Ascending aorta (tissue), 2 donors: ENCODE measurements around the gene LHPP. TPM values are rescaled to one million over a fixed set of nuclear protein-coding genes. Genes with fewer than 3 reads are reported as not detected.

Experiments
- DNase-seq, 2 donors: peaks; one replicate each; pipeline ENCODE4 v3.0.0-alpha.2; 2019; ENCODE audit warnings: low spot score in 2 of 2
- H3K27ac ChIP-seq, 2 donors: fragments of 200-600 bp; sonication (generic); one replicate each; pipeline ENCODE4 v1.5.1; 2016 to 2017; ENCODE audit warnings: mild to moderate bottlenecking in 1 of 2
- H3K27me3 ChIP-seq: fragments of 200-600 bp; sonication (generic); one replicate; pipeline ENCODE4 v1.5.1; 2017
- H3K36me3 ChIP-seq, 2 donors: fragments of 200-600 bp; sonication (generic); one replicate each; pipeline ENCODE4 v1.5.1; 2016
- H3K4me1 ChIP-seq, 2 donors: fragments of 200-600 bp; sonication (generic); one replicate each; pipeline ENCODE4 v1.5.1; 2016 to 2017; ENCODE audit warnings: mild to moderate bottlenecking in 1 of 2
- H3K4me3 ChIP-seq, 2 donors: fragments of 200-600 bp; sonication (generic); one replicate each; pipeline ENCODE4 v1.5.1; 2016 to 2017; ENCODE audit warnings: mild to moderate bottlenecking in 1 of 2
- H3K9me3 ChIP-seq, 2 donors: fragments of 200-600 bp; sonication (generic); one replicate each; pipeline ENCODE4 v1.5.1; 2016
- intact Hi-C: fragments of 100-400 bp; cut with DNase I; formaldehyde crosslinking; loops from one replicate; pipeline ENCODE4 v1.15.1; 2023
- total RNA-seq: library from RNA; depleted of rRNA; stranded (reverse); fragments of >200 nt; gene quantifications from one replicate; pipeline ENCODE4 v1.1.0, GENCODE V29; 2016
- TF ChIP-seq, protein P1 (sequence below), 3 experiments: fragments of 200-600 bp in 2 of 3; fragments of 450-650 bp in 1 of 3; sonication (generic) in 2 of 3; IDR thresholded peaks; one replicate each; pipeline ENCODE4 v1.5.1; 2016 to 2019; ENCODE audit warnings: antibody characterized with exemption in 3 of 3, mild to moderate bottlenecking in 1 of 3, moderate library complexity in 1 of 3

LHPP gene
- total RNA-seq, 1 donor from 2014 or later = 5.1 TPM

DNA sequence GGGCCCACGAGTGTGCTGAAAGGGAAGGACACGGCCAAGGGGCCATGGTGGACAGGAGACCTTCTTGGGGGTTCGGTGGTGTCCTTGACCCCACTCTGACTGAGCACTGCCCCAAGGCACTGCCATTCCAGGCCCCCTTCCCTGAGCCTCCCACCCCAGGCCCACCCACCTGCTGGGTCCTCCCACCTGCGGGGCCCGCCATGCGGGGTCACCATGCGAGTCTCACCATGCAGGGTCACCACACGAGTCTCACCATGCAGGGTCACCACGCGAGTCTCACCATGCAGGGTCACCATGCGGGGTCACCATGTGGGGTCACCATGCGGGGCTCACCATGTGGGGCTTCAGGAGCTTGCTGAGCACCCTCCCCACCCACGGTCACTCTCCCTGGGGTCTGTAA, 76.3 kb downstream of the LHPP start:
- H3K36me3 ChIP-seq = no peaks in the 10 kb centered on the region
- H3K4me3 ChIP-seq = no peak overlapping the region
- no peaks in the 10 kb centered on the region for H3K27me3 ChIP-seq
- no peak overlapping the region for H3K27ac ChIP-seq
- intact Hi-C loops = no loop called here
- TF ChIP-seq, protein P1, sequence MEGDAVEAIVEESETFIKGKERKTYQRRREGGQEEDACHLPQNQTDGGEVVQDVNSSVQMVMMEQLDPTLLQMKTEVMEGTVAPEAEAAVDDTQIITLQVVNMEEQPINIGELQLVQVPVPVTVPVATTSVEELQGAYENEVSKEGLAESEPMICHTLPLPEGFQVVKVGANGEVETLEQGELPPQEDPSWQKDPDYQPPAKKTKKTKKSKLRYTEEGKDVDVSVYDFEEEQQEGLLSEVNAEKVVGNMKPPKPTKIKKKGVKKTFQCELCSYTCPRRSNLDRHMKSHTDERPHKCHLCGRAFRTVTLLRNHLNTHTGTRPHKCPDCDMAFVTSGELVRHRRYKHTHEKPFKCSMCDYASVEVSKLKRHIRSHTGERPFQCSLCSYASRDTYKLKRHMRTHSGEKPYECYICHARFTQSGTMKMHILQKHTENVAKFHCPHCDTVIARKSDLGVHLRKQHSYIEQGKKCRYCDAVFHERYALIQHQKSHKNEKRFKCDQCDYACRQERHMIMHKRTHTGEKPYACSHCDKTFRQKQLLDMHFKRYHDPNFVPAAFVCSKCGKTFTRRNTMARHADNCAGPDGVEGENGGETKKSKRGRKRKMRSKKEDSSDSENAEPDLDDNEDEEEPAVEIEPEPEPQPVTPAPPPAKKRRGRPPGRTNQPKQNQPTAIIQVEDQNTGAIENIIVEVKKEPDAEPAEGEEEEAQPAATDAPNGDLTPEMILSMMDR (IDR thresholded peaks at IDR 0.05) = no peak
- H3K4me1 ChIP-seq = peaks cover 0 to 3% of the 10 kb centered on the region in 2 donors
- H3K9me3 ChIP-seq = no peaks in the 10 kb centered on the region
- no peak for DNase-seq

DNA sequence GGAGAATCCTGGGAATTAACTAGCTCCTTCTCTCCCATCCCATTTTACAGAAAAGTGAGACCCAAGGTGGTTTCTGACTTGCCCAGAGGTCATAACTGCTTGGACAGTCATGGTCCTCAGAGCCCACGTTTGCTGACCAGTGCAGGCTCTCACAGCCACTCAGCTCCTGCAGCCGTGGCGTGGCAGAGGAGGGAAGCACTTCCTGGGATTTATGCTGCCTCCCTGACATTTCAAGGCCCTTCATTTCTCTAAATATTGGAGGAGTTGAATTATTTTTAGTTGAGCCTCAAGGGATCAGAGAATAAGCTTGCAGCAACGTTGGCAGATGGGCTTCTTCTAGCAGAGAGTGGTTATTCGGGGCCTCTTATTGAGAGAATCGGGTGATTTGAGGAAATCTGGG, 77.1 kb downstream of the LHPP start:
- Histone ChIP-seq H3K36me3 (no peaks in the 10 kb centered on the region), H3K9me3 (no peaks in the 10 kb centered on the region), H3K27me3 (no peaks in the 10 kb centered on the region), H3K27ac (no peak overlapping the region), H3K4me3 (no peak overlapping the region), H3K4me1 (peaks cover 0 to 3% of the 10 kb centered on the region in 2 donors)
- DNase-seq = no peak
- intact Hi-C loops = no loop called here
- TF ChIP-seq, protein P1 (IDR thresholded peaks at IDR 0.05) = no peak

DNA sequence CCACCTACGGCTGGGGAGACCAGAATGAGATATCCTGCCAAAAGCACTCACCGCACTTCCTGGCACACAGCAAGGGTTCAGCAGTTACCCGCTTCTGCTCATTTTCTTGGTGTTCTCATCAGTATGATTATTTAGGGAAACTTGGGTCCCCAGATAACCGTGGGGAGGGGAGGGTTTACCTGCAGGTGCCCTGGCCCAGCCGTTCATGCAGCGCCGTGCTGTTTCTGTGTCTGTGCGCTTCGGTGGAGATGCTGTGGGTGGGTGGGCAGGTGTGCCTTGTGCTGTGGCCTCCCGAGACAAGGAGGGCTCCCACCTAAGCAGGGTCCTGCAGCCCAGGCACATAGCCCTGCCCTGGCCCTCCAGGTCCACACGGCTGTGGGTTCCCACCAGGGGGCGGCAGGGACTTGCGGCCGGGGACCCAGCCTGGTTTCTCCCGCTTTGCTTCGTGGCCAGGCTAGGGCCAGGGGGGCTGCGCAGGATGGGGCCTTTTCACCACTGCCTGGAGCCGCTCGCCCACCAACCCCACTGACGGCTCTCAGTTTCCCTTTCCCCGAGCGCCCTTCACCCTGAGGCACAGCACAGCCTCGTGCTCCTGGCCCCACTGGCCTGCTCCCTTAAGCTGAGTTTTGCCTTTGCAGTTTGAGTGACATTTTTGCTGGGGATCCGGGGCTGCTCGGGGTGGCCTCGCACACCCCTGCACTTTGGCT, 78.5 kb downstream of the LHPP start:
- H3K9me3 ChIP-seq = no peaks in the 10 kb centered on the region
- intact Hi-C loops = loop anchor here (1.0 kb wide), 1 partner anchor 201 kb away; no protein-coding TSS in a partner anchor
- H3K36me3 ChIP-seq = no peaks in the 10 kb centered on the region
- H3K27me3 ChIP-seq = no peaks in the 10 kb centered on the region
- no peak overlapping the region for H3K27ac ChIP-seq
- TF ChIP-seq, protein P1 (IDR thresholded peaks at IDR 0.05) = peak; percentile 79 to 88 (median 81)
- H3K4me1 ChIP-seq = peaks cover 0 to 3% of the 10 kb centered on the region in 2 donors
- peak overlapping the region in 1 of 2 donors; percentile 15 for H3K4me3 ChIP-seq
- peak in 1 of 2 donors; percentile 75 for DNase-seq

DNA sequence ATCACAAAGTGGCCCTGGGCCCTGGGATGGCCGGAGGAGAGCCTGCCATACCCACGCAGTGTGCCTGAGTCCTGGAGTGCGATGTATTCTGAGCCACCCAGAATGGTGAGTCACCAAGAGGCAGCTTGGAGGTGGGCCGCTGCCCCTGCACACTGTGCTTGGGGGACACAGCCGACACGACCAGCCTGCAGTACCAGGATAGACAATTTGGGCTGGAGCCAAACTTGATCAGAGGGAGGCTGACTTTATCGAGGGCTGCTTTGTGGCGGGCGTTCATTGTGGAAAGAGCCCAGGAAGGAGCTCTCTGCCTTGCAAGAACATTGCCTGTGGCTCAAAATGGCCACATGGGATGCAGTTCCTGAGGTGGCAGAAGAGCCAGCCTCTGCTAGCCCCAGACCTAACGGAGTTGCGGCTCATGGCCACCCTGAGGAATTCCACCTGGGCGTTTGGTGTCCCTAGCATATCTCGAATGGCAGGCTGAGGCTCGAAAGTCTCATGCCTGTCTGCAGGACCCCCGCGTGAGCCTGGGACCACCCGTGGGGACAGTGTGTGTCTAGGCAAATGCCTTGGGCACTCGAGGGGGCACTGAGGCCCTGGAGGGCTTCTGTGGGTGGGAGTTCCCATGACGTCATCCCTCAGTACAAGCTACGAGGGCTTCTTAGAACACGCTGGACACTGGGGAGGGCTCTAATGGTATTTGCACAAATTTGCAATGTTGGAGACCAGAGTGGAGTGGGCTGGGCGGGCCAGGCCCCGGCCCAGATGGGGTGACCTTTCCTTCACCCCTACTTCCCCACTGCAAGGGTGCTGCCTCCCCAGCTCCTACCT, 79.7 kb downstream of the LHPP start:
- Histone ChIP-seq H3K27ac (no peak overlapping the region), H3K36me3 (no peaks in the 10 kb centered on the region), H3K4me3 (no peak overlapping the region), H3K27me3 (no peaks in the 10 kb centered on the region), H3K9me3 (no peaks in the 10 kb centered on the region), H3K4me1 (peaks cover 0 to 3% of the 10 kb centered on the region in 2 donors)
- TF ChIP-seq, protein P1 (IDR thresholded peaks at IDR 0.05) = no peak
- no peak for DNase-seq
- intact Hi-C loops = no loop called here

DNA sequence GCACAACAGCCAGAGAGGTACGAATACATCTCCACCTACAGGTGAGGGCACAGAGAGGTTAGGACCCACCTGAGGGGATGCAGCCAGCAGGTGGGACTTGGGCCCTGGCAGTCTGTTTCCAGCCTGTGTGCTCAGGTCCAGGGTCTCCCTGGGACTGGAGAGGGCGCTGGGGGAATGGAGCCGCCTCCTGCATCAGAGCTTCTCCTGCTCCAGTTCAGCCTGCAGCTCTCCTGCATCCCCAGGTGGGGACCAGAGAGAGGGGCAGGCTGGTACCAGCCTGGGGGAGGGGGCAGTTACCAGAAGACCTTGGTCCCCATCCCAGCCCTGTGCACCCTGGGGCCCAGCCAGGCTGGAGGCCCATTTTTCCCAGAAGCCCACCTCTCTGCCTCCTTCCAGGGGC, 80.7 kb downstream of the LHPP start:
- Histone ChIP-seq H3K27ac (no peak overlapping the region), H3K9me3 (no peaks in the 10 kb centered on the region), H3K27me3 (no peaks in the 10 kb centered on the region), H3K4me3 (no peak overlapping the region), H3K4me1 (peaks cover 0 to 3% of the 10 kb centered on the region in 2 donors), H3K36me3 (no peaks in the 10 kb centered on the region)
- DNase-seq = no peak
- intact Hi-C loops = no loop called here
- TF ChIP-seq, protein P1 (IDR thresholded peaks at IDR 0.05) = no peak
